SIG-M5 (cell line): ENCODE measurements around the gene PTPRZ1.

Experiments
- DNase-seq: peaks from one replicate; lab custom pipeline; 2025; lab: John Stamatoyannopoulos, UW

Gene PTPRZ1

GRCh38 chr7:122054393-122054792 is 181.4 kb downstream of the PTPRZ1 start:
- no peak for DNase-seq

- no peak for DNase-seq
Measured at GRCh38 chr7:122055073-122055472, 182.1 kb downstream of the PTPRZ1 start.

GRCh38 chr7:122056977-122057376 is 184.0 kb downstream of the PTPRZ1 start:
- no peak for DNase-seq

GRCh38 chr7:122059542-122059941 is 186.6 kb downstream of the PTPRZ1 start:
- DNase-seq = no peak

- DNase-seq = no peak
Measured at GRCh38 chr7:122063146-122063545, 190.2 kb downstream of the PTPRZ1 start.

- DNase-seq = no peak
Measured at GRCh38 chr7:122064971-122065370, 192.0 kb downstream of the PTPRZ1 start.

- DNase-seq = no peak
Measured at GRCh38 chr7:122067077-122067476, 194.1 kb downstream of the PTPRZ1 start.

- DNase-seq = no peak
Measured at GRCh38 chr7:122068046-122068445, 195.1 kb downstream of the PTPRZ1 start.

- DNase-seq = no peak
Measured at GRCh38 chr7:122068999-122069398, 196.0 kb downstream of the PTPRZ1 start.

- DNase-seq = no peak
Measured at GRCh38 chr7:122070062-122070461, 197.1 kb downstream of the PTPRZ1 start.

GRCh38 chr7:122070834-122071233 is 197.9 kb downstream of the PTPRZ1 start:
- no peak for DNase-seq

GRCh38 chr7:122072272-122072671 is 199.3 kb downstream of the PTPRZ1 start:
- DNase-seq = no peak

- no peak for DNase-seq
Measured at GRCh38 chr7:122072924-122073599, 200.1 kb downstream of the PTPRZ1 start.

- no peak for DNase-seq
Measured at GRCh38 chr7:122073635-122074034, 200.7 kb downstream of the PTPRZ1 start.

- DNase-seq = no peak
Measured at GRCh38 chr7:122082160-122082559, 209.2 kb downstream of the PTPRZ1 start.

GRCh38 chr7:122082670-122083069 is 209.7 kb downstream of the PTPRZ1 start:
- DNase-seq = no peak

GRCh38 chr7:122092964-122093797 is 220.2 kb downstream of the PTPRZ1 start:
- peak; percentile 16 for DNase-seq

- no peak for DNase-seq
Measured at GRCh38 chr7:122094549-122094948, 221.6 kb downstream of the PTPRZ1 start.

GRCh38 chr7:122095642-122096041 is 222.7 kb downstream of the PTPRZ1 start:
- no peak for DNase-seq

- no peak for DNase-seq
Measured at GRCh38 chr7:122100021-122100420, 227.1 kb downstream of the PTPRZ1 start.

- no peak for DNase-seq
Measured at GRCh38 chr7:122103064-122103463, 230.1 kb downstream of the PTPRZ1 start.
